Measurements from ENCODE around the gene TAF3. TPM values are rescaled to one million over a fixed set of nuclear protein-coding genes. Genes with fewer than 3 reads are reported as not detected.

The TAF3 gene
- total RNA-seq, 1 donor from 2014 or later, result 9.1 TPM

DNA sequence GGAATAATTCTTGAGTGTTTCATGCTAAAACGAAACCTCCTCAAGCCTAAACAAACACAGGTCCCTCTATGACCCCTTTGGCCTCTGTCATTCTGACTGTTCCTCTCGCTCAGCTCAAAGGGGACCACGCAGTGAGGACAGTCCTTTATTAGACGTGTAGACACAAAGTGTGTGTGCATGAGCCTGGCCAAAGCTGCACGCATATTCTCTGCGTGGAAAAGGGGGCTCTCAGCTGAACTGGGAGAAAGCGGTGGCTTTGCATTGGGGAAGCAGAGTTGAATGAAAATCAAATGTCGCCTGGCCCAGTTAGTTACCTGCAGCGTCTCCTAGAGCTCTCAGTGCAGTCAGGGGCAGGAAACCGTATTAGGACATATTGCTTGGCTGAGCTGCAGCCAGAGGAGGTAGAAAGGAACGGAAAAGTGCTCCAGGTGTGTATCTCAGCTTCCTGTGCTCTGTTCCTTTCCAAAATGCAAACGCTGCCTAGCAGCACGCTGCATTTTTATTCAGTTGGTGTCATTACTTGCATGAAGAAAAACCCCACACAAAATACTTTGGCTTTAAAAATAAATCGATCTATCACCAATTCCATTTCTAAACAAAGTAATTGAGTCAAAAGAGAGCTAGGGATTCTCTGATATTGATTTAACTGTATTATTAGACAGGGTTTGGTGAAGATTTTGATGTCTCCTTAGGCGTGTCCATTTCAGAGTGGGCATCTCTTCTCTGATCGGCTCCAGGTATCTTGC lies 241.1 kb downstream of the TAF3 start:
- no peak for TF ChIP-seq CTCF (IDR thresholded peaks at IDR 0.05)
- H3K36me3 Mint-ChIP-seq (ENCODE audit: unreplicated experiment), result no peaks in the 10 kb centered on the region
- H3K27ac Mint-ChIP-seq (ENCODE audit: unreplicated experiment), result no peak overlapping the region
- DNase-seq (ENCODE audit: extremely low spot score, unreplicated experiment), result no peak
- H3K4me3 Mint-ChIP-seq (ENCODE audit: unreplicated experiment), result no peak overlapping the region
- H3K27me3 Mint-ChIP-seq (ENCODE audit: unreplicated experiment), result peaks cover 84% of the 10 kb centered on the region
- peaks cover 9% of the 10 kb centered on the region for H3K4me1 Mint-ChIP-seq (ENCODE audit: unreplicated experiment)
- H3K9me3 Mint-ChIP-seq (ENCODE audit: unreplicated experiment), result no peaks in the 10 kb centered on the region

GRCh38 chr10:8060010-8060703 lies 241.9 kb downstream of the TAF3 start:
- Mint-ChIP-seq H3K36me3 (ENCODE audit: unreplicated experiment) (no peaks in the 10 kb centered on the region), H3K4me3 (ENCODE audit: unreplicated experiment) (no peak overlapping the region), H3K9me3 (ENCODE audit: unreplicated experiment) (no peaks in the 10 kb centered on the region), H3K27me3 (ENCODE audit: unreplicated experiment) (peaks cover 86% of the 10 kb centered on the region), H3K4me1 (ENCODE audit: unreplicated experiment) (peaks cover 4% of the 10 kb centered on the region), H3K27ac (ENCODE audit: unreplicated experiment) (no peak overlapping the region)
- TF ChIP-seq CTCF (IDR thresholded peaks at IDR 0.05), result no peak
- DNase-seq (ENCODE audit: extremely low spot score, unreplicated experiment), result no peak

GRCh38 chr10:8060704-8061121 lies 242.4 kb downstream of the TAF3 start:
- no peak for TF ChIP-seq CTCF (IDR thresholded peaks at IDR 0.05)
- no peak for DNase-seq (ENCODE audit: extremely low spot score, unreplicated experiment)
- Mint-ChIP-seq H3K27me3 (ENCODE audit: unreplicated experiment) (peaks cover 87% of the 10 kb centered on the region), H3K4me3 (ENCODE audit: unreplicated experiment) (no peak overlapping the region), H3K36me3 (ENCODE audit: unreplicated experiment) (no peaks in the 10 kb centered on the region), H3K4me1 (ENCODE audit: unreplicated experiment) (peaks cover 2% of the 10 kb centered on the region), H3K9me3 (ENCODE audit: unreplicated experiment) (no peaks in the 10 kb centered on the region), H3K27ac (ENCODE audit: unreplicated experiment) (no peak overlapping the region)

GRCh38 chr10:8061274-8062211 lies 243.2 kb downstream of the TAF3 start:
- Mint-ChIP-seq H3K27me3 (ENCODE audit: unreplicated experiment) (peaks cover 90% of the 10 kb centered on the region), H3K9me3 (ENCODE audit: unreplicated experiment) (no peaks in the 10 kb centered on the region), H3K27ac (ENCODE audit: unreplicated experiment) (no peak overlapping the region), H3K4me3 (ENCODE audit: unreplicated experiment) (no peak overlapping the region), H3K36me3 (ENCODE audit: unreplicated experiment) (no peaks in the 10 kb centered on the region), H3K4me1 (ENCODE audit: unreplicated experiment) (peaks cover 2% of the 10 kb centered on the region)
- TF ChIP-seq CTCF (IDR thresholded peaks at IDR 0.05), result no peak
- DNase-seq (ENCODE audit: extremely low spot score, unreplicated experiment), result no peak

All from osteocyte (in vitro differentiated cells).